Vagina (tissue), 2 donors: Measurements from ENCODE around the gene ALDH6A1. TPM values are rescaled to one million over a fixed set of nuclear protein-coding genes. Genes with fewer than 3 reads are reported as not detected.
"Not testable (repeated sequence)": the region's sequence is repeated elsewhere in the genome, so short reads cannot be mapped to it uniquely, and the experiment has no call there.

Experiments
- DNase-seq, 2 donors: peaks; one replicate each; pipeline ENCODE4 v3.0.0-alpha.2; 2017; ENCODE audit errors: extremely low spot score in 2 of 2
- H3K27ac ChIP-seq: fragments of 200-600 bp; sonication (generic); one replicate; pipeline ENCODE4 v1.5.1; 2019
- H3K27me3 ChIP-seq: fragments of 200-600 bp; sonication (generic); one replicate; pipeline ENCODE4 v1.5.1; 2019
- H3K36me3 ChIP-seq, 2 donors: fragments of 200-600 bp; sonication (generic); one replicate each; pipeline ENCODE4 v1.5.1; 2017 to 2019
- H3K4me1 ChIP-seq: fragments of 200-600 bp; sonication (generic); one replicate; pipeline ENCODE4 v1.5.1; 2019
- H3K4me3 ChIP-seq, 2 donors: fragments of 200-600 bp; sonication (generic); 1 replicate in 1 of 2; 2 replicates in 1 of 2; pipeline ENCODE4 v1.5.1; 2016 to 2019
- H3K9me3 ChIP-seq: fragments of 200-600 bp; sonication (generic); one replicate; pipeline ENCODE4 v1.5.1; 2019
- POLR2A ChIP-seq, 2 donors: fragments of 450-650 bp; IDR thresholded peaks; one replicate each; pipeline ENCODE4 v1.6.1; 2017; ENCODE audit warnings: antibody characterized with exemption in 2 of 2, mild to moderate bottlenecking in 2 of 2, moderate library complexity in 2 of 2
- POLR2AphosphoS5 ChIP-seq, 2 donors: sonication (generic); formaldehyde crosslinking; IDR thresholded peaks; one replicate each; pipeline ENCODE4 v1.9.0; 2017; ENCODE audit warnings: antibody characterized with exemption in 2 of 2, mild to moderate bottlenecking in 2 of 2, low read depth in 1 of 2; ENCODE audit not compliant: insufficient read depth in 1 of 2
- intact Hi-C: fragments of 100-400 bp; cut with DNase I; formaldehyde crosslinking; loops from one replicate; pipeline ENCODE4 v1.15.1; 2023
- total RNA-seq: library from RNA; depleted of rRNA; stranded (reverse); fragments of >200 nt; gene quantifications from one replicate; pipeline ENCODE4 v1.2.3, GENCODE V29; 2016
- TF ChIP-seq, protein P1 (sequence below), 3 experiments: fragments of 450-650 bp in 2 of 3; fragments of 200-600 bp in 1 of 3; sonication (generic) in 1 of 3; IDR thresholded peaks; one replicate each; pipeline ENCODE4 v1.5.1; 2017 to 2019; ENCODE audit warnings: antibody characterized with exemption in 3 of 3, mild to moderate bottlenecking in 2 of 3, moderate library complexity in 2 of 3

ALDH6A1 gene
- 20.9 TPM for total RNA-seq

DNA sequence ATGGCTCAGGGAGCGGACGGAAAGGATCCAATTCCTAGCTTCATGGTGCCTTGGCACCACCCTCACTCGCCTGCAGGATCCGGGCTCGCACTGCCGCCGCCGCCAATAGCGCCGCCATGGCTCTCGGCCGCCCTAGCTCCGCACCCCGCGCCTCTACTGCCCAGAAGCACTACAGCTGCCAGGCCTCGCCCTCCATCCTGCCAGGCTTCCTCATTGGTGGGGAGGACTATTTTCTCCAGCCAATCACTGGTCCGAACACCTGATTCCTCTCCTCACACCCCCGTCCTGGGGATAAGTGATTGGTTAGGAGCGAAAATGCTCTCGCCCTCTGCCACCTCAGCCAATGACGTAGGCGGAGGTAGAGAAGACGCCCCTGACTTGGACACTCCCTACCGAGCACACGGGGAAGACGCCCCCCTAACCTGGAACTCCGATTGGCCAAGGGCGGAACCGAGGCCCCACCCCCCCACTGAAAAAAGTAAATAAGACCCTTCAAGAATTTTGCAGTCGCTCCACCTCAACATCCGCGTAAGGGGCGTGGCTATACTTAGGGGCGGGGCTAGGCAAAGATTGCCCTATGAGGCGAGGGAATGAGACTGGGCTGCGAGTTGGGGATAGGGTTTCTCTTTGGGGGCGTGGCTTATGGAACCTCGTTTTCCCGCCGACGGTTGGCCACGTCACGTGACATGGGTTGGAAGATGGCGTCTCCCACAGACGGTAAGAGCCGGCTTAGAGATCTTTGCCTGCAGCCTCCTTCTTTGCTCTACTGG, at the start of gene ALDH6A1, which contains the start of gene LIN52:
Gene ALDH6A1, minus strand, starts transcription at position 177 of the 770 bp plus-strand sequence. Its CDS starts 59 bp downstream, at position 118.
Gene LIN52, plus strand, starts transcription at position 680 of the 770 bp plus-strand sequence. Its CDS starts 19 bp downstream, at position 699.
- DNase-seq = peak; percentile 100
- TF ChIP-seq, protein P1, sequence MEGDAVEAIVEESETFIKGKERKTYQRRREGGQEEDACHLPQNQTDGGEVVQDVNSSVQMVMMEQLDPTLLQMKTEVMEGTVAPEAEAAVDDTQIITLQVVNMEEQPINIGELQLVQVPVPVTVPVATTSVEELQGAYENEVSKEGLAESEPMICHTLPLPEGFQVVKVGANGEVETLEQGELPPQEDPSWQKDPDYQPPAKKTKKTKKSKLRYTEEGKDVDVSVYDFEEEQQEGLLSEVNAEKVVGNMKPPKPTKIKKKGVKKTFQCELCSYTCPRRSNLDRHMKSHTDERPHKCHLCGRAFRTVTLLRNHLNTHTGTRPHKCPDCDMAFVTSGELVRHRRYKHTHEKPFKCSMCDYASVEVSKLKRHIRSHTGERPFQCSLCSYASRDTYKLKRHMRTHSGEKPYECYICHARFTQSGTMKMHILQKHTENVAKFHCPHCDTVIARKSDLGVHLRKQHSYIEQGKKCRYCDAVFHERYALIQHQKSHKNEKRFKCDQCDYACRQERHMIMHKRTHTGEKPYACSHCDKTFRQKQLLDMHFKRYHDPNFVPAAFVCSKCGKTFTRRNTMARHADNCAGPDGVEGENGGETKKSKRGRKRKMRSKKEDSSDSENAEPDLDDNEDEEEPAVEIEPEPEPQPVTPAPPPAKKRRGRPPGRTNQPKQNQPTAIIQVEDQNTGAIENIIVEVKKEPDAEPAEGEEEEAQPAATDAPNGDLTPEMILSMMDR (IDR thresholded peaks at IDR 0.05) = no peak
- TF ChIP-seq POLR2AphosphoS5 (IDR thresholded peaks at IDR 0.05; ENCODE audit: insufficient read depth in 1 of 2, low read depth in 1 of 2) = peak; percentile 90 to 93
- TF ChIP-seq POLR2A (IDR thresholded peaks at IDR 0.05) = peak in 1 of 2 donors; percentile 75
- intact Hi-C loops = no loop called here
- H3K9me3 ChIP-seq = no peaks in the 10 kb centered on the region
- H3K4me3 ChIP-seq = peak within 1 kb of the TSS; percentile 76 to 89
- peaks cover 24% of the 10 kb centered on the region for H3K4me1 ChIP-seq
- H3K36me3 ChIP-seq = no peaks in the 10 kb centered on the region
- H3K27me3 ChIP-seq = no peaks in the 10 kb centered on the region
- H3K27ac ChIP-seq = peak within 1 kb of the TSS; percentile 84

DNA sequence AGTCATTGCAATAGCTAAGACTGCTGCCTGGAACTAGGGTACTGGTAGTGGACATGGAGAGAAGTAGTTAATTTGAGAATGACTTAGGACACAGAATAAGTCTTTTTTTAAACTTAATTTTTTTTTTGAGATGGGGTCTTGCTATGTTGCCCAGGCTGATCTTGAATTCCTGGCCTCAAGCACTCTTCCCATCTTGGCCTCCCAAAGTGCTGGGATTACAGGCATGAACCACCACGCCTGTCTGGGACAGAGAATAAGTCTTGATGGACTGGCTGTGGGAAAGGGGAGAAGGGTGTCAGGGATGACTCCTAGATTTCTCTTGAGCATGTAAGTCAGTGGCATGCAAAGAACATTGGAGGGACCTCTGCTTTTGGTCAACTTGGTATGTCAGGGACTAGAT, 43.4 kb upstream of the ALDH6A1 start:
- H3K9me3 ChIP-seq = no peaks in the 10 kb centered on the region
- TF ChIP-seq POLR2A (IDR thresholded peaks at IDR 0.05) (no peak), POLR2AphosphoS5 (IDR thresholded peaks at IDR 0.05; ENCODE audit: insufficient read depth in 1 of 2, low read depth in 1 of 2) (no peak)
- TF ChIP-seq, protein P1 (IDR thresholded peaks at IDR 0.05) = no peak
- H3K27ac ChIP-seq = no peak overlapping the region
- H3K4me1 ChIP-seq = no peaks in the 10 kb centered on the region
- intact Hi-C loops = no loop called here
- no peaks in the 10 kb centered on the region for H3K27me3 ChIP-seq
- DNase-seq = no peak
- H3K36me3 ChIP-seq = no peaks in the 10 kb centered on the region
- no peak overlapping the region for H3K4me3 ChIP-seq

DNA sequence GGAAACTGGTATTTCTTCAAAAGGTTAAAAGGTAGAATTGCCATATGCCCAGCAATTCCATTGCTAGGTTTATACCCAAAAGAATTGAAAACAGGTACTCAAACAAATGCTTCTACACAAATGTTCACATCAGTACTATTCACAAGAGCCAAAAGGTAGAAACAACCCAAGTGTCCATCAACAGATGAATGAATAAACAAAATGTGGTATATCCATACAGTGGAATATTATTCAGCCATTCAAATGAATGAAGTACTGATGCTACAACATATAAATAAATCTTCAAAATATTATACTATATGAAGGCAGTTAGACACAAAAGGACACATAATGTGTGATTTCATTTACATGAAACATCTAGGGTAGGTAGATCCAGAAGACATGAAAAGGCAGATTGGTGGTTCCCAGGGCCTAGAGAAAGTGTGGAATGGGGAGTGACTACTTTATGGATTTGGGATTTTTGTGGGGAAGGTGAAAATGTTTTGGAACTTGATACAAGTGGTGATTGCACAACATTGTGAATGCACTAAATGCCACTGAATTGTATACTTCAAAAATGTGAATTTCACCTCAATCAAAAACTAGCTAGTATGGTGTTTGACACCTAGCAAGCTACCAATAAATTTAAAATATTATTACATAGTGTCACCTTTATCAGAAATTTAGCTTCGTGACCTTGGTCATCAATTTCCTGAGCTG, 42.2 kb upstream of the ALDH6A1 start:
- no peak for DNase-seq
- H3K4me1 ChIP-seq = no peaks in the 10 kb centered on the region
- H3K9me3 ChIP-seq = no peaks in the 10 kb centered on the region
- H3K27ac ChIP-seq = no peak overlapping the region
- H3K36me3 ChIP-seq = no peaks in the 10 kb centered on the region
- no peak for TF ChIP-seq POLR2AphosphoS5 (IDR thresholded peaks at IDR 0.05; ENCODE audit: insufficient read depth in 1 of 2, low read depth in 1 of 2)
- no peaks in the 10 kb centered on the region for H3K27me3 ChIP-seq
- no peak overlapping the region for H3K4me3 ChIP-seq
- intact Hi-C loops = no loop called here

DNA sequence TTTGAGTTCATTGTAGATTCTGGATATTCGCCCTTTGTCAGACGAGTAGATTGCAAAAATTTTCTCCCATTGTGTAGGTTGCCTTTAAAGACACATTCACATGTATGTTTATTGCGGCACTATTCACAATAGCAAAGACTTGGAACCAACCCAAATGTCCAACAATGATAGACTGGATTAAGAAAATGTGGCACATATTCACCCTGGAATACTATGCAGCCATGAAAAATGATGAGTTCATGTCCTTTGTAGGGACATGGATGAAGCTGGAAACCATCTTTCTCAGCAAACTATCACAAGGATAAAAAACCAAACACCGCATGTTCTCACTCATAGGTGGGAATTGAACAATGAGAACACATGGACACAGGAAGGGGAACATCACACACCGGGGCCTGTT, 41.2 kb upstream of the ALDH6A1 start:
- intact Hi-C loops, H3K36me3 ChIP-seq, H3K9me3 ChIP-seq, H3K4me3 ChIP-seq, DNase-seq, H3K27me3 ChIP-seq, H3K4me1 ChIP-seq, H3K27ac ChIP-seq: not testable (repeated sequence)

DNA sequence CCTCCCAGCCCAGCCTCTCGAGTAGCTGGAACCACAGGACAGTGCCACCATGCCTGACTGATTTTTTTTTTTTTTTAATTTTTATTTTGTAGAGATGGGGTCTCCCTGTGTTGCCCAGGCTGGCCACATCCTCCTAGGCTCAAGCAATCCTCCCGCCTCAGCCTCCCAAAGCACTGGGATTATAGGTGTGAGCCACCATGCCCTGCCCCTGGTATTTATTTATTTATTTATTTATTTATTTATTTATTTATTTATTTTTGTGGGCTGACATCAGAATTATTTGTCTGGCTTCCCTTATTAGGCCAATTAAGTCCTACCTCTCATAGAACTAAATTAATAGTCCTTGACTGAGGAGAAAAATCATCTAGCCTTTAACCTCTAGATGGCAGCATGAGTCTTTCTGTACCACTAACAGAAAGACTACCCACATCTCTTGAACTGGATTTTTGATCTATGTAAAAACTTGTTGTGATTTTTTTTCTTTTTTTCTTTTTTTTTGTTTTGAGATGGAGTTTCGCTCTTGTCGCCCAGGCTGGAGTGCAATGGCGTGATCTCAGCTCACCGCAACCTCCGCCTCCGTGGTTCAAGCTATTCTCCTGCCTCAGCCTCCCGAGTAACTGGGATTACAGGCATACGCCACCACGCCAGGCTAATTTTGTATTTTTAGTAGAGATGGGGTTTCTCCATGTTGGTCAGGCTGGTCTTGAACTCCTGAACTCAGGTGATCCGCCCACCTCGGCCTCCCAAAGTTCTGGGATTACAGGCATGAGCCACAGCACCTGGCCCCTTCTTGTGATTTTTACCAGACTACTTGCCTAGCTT, 27.4 kb upstream of the ALDH6A1 start:
- not testable (repeated sequence) for H3K27me3 ChIP-seq, H3K9me3 ChIP-seq, H3K4me3 ChIP-seq, H3K36me3 ChIP-seq, DNase-seq, H3K4me1 ChIP-seq, H3K27ac ChIP-seq
- intact Hi-C loops = loop anchor here (5.0 kb wide), 1 partner anchor 146 kb away; no protein-coding TSS in a partner anchor
- TF ChIP-seq, protein P1 (IDR thresholded peaks at IDR 0.05) = peak in 1 of 3 experiments; percentile 23
